ENCODE results near the gene AKAP6.

- TF ChIP-seq CTCF (IDR thresholded peaks at IDR 0.05; ENCODE audit: control extremely low read depth in 1 of 3, insufficient read depth in 1 of 3, low read depth in 1 of 3, low read length in 3 of 3) (no peak), POLR2A (IDR thresholded peaks at IDR 0.05; ENCODE audit: control extremely low read depth in 1 of 2, low read depth in 2 of 2, low read length in 2 of 2) (no peak), EZH2 (IDR thresholded peaks at IDR 0.05; ENCODE audit: low read depth, low read length, severe bottlenecking) (no peak), CREB1 (IDR thresholded peaks at IDR 0.05) (no peak), CBX5 (IDR thresholded peaks at IDR 0.05; ENCODE audit: low read depth, low read length) (no peak), RXRA (IDR thresholded peaks at IDR 0.05; ENCODE audit: insufficient read depth, low read depth, low read length) (no peak), USF2 (IDR thresholded peaks at IDR 0.05; ENCODE audit: low read length) (no peak)
Measured at GRCh38 chr14:32728976-32729375, 399.9 kb downstream of the AKAP6 start.
